Measurements from ENCODE around the gene CLCN2. TPM values are rescaled to one million over a fixed set of nuclear protein-coding genes. Genes with fewer than 3 reads are reported as not detected.

CLCN2 gene
- total RNA-seq, 1 experiment from 2014 or later, result 13.0 TPM

DNA sequence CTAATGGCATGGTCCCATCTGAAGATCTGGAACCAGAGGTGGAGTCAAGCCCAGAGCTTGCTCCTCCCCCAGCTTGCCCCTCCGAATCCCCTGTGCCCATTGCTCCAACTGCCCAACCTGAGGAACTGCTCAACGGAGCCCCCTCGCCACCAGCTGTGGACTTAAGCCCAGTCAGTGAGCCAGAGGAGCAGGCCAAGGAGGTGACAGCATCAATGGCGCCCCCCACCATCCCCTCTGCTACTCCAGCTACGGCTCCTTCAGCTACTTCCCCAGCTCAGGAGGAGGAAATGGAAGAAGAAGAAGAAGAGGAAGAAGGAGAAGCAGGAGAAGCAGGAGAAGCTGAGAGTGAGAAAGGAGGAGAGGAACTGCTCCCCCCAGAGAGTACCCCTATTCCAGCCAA lies 39.7 kb downstream of the CLCN2 start:
- H3K4me2 ChIP-seq (ENCODE audit: low read length), result no peak overlapping the region
- H3K9ac ChIP-seq (ENCODE audit: low read length), result no peak overlapping the region
- peaks cover 88% of the 10 kb centered on the region for H3K79me2 ChIP-seq (ENCODE audit: low read length)
- H3K27ac ChIP-seq (ENCODE audit: low read length), result no peak overlapping the region
- ATAC-seq, result no peak
- no peak for DNase-seq
- peaks cover 36% of the 10 kb centered on the region for H3K4me1 ChIP-seq (ENCODE audit: insufficient read depth, low read length)
- no peaks in the 10 kb centered on the region for H3K27me3 ChIP-seq (ENCODE audit: low read length)
- H3K9me3 ChIP-seq (ENCODE audit: low read length), result no peaks in the 10 kb centered on the region
- H3K9me2 ChIP-seq (replicated peaks; ENCODE audit: low read length), result no peaks in the 10 kb centered on the region
- TSS peak; percentile 6 for BruUV-seq (replicated peaks)
- no peak overlapping the region for H3K4me3 ChIP-seq (ENCODE audit: low read length)
- peaks cover 81% of the 10 kb centered on the region for H3K36me3 ChIP-seq (ENCODE audit: low read depth, low read length)
- ChIA-PET CTCF (no interaction called here), POLR2A (ENCODE audit: unreplicated experiment) (no interaction called here)
- H2AFZ ChIP-seq (ENCODE audit: low read length), result no peak overlapping the region
- no peaks in the 10 kb centered on the region for H3F3A ChIP-seq (ENCODE audit: low read length, unreplicated experiment)
- intact Hi-C loops (cut with micrococcal nuclease), result no loop called here
- H4K20me1 ChIP-seq (ENCODE audit: low read length), result peaks cover 65% of the 10 kb centered on the region
- TF ChIP-seq, protein P1, sequence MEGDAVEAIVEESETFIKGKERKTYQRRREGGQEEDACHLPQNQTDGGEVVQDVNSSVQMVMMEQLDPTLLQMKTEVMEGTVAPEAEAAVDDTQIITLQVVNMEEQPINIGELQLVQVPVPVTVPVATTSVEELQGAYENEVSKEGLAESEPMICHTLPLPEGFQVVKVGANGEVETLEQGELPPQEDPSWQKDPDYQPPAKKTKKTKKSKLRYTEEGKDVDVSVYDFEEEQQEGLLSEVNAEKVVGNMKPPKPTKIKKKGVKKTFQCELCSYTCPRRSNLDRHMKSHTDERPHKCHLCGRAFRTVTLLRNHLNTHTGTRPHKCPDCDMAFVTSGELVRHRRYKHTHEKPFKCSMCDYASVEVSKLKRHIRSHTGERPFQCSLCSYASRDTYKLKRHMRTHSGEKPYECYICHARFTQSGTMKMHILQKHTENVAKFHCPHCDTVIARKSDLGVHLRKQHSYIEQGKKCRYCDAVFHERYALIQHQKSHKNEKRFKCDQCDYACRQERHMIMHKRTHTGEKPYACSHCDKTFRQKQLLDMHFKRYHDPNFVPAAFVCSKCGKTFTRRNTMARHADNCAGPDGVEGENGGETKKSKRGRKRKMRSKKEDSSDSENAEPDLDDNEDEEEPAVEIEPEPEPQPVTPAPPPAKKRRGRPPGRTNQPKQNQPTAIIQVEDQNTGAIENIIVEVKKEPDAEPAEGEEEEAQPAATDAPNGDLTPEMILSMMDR (conservative IDR thresholded peaks at IDR 0.05; ENCODE audit: low read depth, low read length), result no peak

DNA sequence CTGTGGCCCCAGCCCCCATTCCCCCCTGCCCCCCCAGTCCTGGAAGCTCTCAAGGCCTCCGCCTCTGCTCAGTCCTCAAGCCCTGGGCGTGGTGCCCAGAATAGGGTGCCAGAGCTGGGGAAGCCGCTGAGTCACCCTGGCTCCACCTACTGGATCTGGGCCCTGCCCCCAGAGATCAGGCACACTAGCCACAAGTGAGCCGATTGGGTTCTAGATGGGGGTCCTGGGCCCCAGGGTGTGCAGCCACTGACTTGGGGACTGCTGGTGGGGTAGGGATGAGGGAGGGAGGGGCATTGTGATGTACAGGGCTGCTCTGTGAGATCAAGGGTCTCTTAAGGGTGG lies 41.3 kb downstream of the CLCN2 start:
- H3K27ac ChIP-seq (ENCODE audit: low read length), result peak overlapping the region; percentile 88
- H3K4me3 ChIP-seq (ENCODE audit: low read length), result peak overlapping the region; percentile 52
- intact Hi-C loops (cut with micrococcal nuclease), result loop anchor here (1.0 kb wide), 1 partner anchor 12 kb away; no protein-coding TSS in a partner anchor
- H3K9ac ChIP-seq (ENCODE audit: low read length), result peak overlapping the region; percentile 46; the same call in 1 of the 2 replicates
- TF ChIP-seq EZH2 (IDR thresholded peaks at IDR 0.05; ENCODE audit: low read length, unreplicated experiment), result no peak
- TF ChIP-seq, protein P1 (conservative IDR thresholded peaks at IDR 0.05; ENCODE audit: low read depth, low read length), result no peak
- no peak for TF ChIP-seq EZH2phosphoT487 (IDR thresholded peaks at IDR 0.05; ENCODE audit: borderline replicate concordance, low read length)
- H3K9me2 ChIP-seq (replicated peaks; ENCODE audit: low read length), result no peaks in the 10 kb centered on the region
- no peaks in the 10 kb centered on the region for H3K27me3 ChIP-seq (ENCODE audit: low read length)
- H3K79me2 ChIP-seq (ENCODE audit: low read length), result peaks cover 93% of the 10 kb centered on the region
- H3K36me3 ChIP-seq (ENCODE audit: low read depth, low read length), result peaks cover 73% of the 10 kb centered on the region
- ATAC-seq (peak; percentile 80), DNase-seq (peak; percentile 98)
- no peaks in the 10 kb centered on the region for H3F3A ChIP-seq (ENCODE audit: low read length, unreplicated experiment)
- H4K20me1 ChIP-seq (ENCODE audit: low read length), result peaks cover 76% of the 10 kb centered on the region
- H3K4me1 ChIP-seq (ENCODE audit: insufficient read depth, low read length), result peaks cover 40% of the 10 kb centered on the region
- ChIA-PET POLR2A (ENCODE audit: unreplicated experiment) (interaction anchor here (0.5 kb wide), 1 partner anchor 168 kb away, joined by 8 read pairs; no protein-coding TSS in a partner anchor), CTCF (interaction anchor here (0.8 to 0.9 kb wide), 2 partner anchors 14 to 26 kb away, joined by 5 read pairs; no protein-coding TSS in a partner anchor)
- no peak overlapping the region for H2AFZ ChIP-seq (ENCODE audit: low read length)
- no TSS peak for BruUV-seq (replicated peaks)
- H3K4me2 ChIP-seq (ENCODE audit: low read length), result peak overlapping the region; percentile 81
- no peaks in the 10 kb centered on the region for H3K9me3 ChIP-seq (ENCODE audit: low read length)

- BruUV-seq (replicated peaks), result no TSS peak
- CTCF ChIA-PET, result no interaction called here
- intact Hi-C loops (cut with micrococcal nuclease), result no loop called here
- Histone ChIP-seq H3K9ac (ENCODE audit: low read length) (0 out of 2 replicates have a peak overlapping the region, but pooled peaks have one; percentile 100), H3F3A (ENCODE audit: low read length, unreplicated experiment) (no peaks in the 10 kb centered on the region), H3K27me3 (ENCODE audit: low read length) (no peaks in the 10 kb centered on the region), H3K36me3 (ENCODE audit: low read depth, low read length) (peaks cover 46% of the 10 kb centered on the region), H3K27ac (ENCODE audit: low read length) (no peak overlapping the region), H4K20me1 (ENCODE audit: low read length) (peaks cover 67% of the 10 kb centered on the region), H3K4me1 (ENCODE audit: insufficient read depth, low read length) (peaks cover 45% of the 10 kb centered on the region), H3K9me2 (replicated peaks; ENCODE audit: low read length) (no peaks in the 10 kb centered on the region), H3K4me2 (ENCODE audit: low read length) (peak overlapping the region; percentile 96), H2AFZ (ENCODE audit: low read length) (no peak overlapping the region), H3K9me3 (ENCODE audit: low read length) (no peaks in the 10 kb centered on the region), H3K79me2 (ENCODE audit: low read length) (peaks cover 74% of the 10 kb centered on the region), H3K4me3 (ENCODE audit: low read length) (peak overlapping the region; percentile 100)
- DNase-seq (no peak), ATAC-seq (no peak)
- POLR2A ChIA-PET (ENCODE audit: unreplicated experiment), result interaction anchor here (0.6 kb wide), 1 partner anchor 1460 kb away, joined by 3 read pairs; no protein-coding TSS in a partner anchor
- no peak for TF ChIP-seq EZH2 (IDR thresholded peaks at IDR 0.05; ENCODE audit: low read length, unreplicated experiment)
- TF ChIP-seq EZH2phosphoT487 (IDR thresholded peaks at IDR 0.05; ENCODE audit: borderline replicate concordance, low read length), result no peak
- TF ChIP-seq, protein P1 (conservative IDR thresholded peaks at IDR 0.05; ENCODE audit: low read depth, low read length), result no peak
These were observed 44.2 kb downstream of the CLCN2 start for GRCh38 chr3:184317201-184317600.

All from PC-3 (cell line).